Karpas-422 (cell line): ENCODE data around the gene THAP9. TPM values are rescaled to one million over a fixed set of nuclear protein-coding genes. Genes with fewer than 3 reads are reported as not detected.
"Not testable (repeated sequence)": the region's sequence is repeated elsewhere in the genome, so short reads cannot be mapped to it uniquely, and the experiment has no call there.

ENCODE experiments used
- DNase-seq: peaks from one replicate; pipeline ENCODE4 v3.0.0-alpha.2; 2015
- H2AFZ ChIP-seq: fragments of 200-600 bp; sonication (generic); 2 replicates; pipeline ENCODE4 v1.6.1; 2014; ENCODE audit warnings: antibody characterized with exemption, low read length, mixed read lengths
- H3K27ac ChIP-seq: fragments of 200-600 bp; sonication (generic); 2 replicates; pipeline ENCODE4 v1.5.1; 2014; ENCODE audit warnings: mild to moderate bottlenecking, low read length, moderate library complexity
- H3K27me3 ChIP-seq: fragments of 200-600 bp; sonication (generic); 2 replicates; pipeline ENCODE4 v1.6.1; 2014; ENCODE audit warnings: low read length, mixed read lengths
- H3K36me3 ChIP-seq: fragments of 200-600 bp; sonication (generic); 2 replicates; pipeline ENCODE4 v1.6.1; 2014; ENCODE audit warnings: low read length, mixed read lengths; ENCODE audit not compliant: insufficient read depth
- H3K4me1 ChIP-seq: fragments of 200-600 bp; sonication (generic); 2 replicates; pipeline ENCODE4 v1.6.1; 2014; ENCODE audit warnings: mild to moderate bottlenecking, low read length, mixed read lengths
- H3K4me2 ChIP-seq: fragments of 200-600 bp; sonication (generic); 2 replicates; pipeline ENCODE4 v1.6.1; 2014; ENCODE audit warnings: low read length, low read depth, mild to moderate bottlenecking; ENCODE audit not compliant: poor library complexity, severe bottlenecking
- H3K4me3 ChIP-seq: fragments of 200-600 bp; sonication (generic); 2 replicates; pipeline ENCODE4 v1.5.1; 2014; ENCODE audit warnings: mild to moderate bottlenecking, antibody characterized with exemption, low read length, mixed read lengths
- H3K79me2 ChIP-seq: fragments of 200-600 bp; sonication (generic); 2 replicates; pipeline ENCODE4 v1.6.1; 2014; ENCODE audit warnings: mild to moderate bottlenecking, low read length, mixed read lengths
- H3K9ac ChIP-seq: fragments of 200-600 bp; sonication (generic); 2 replicates; pipeline ENCODE4 v1.6.0; 2014; ENCODE audit warnings: low read length
- H3K9me2 ChIP-seq: fragments of 200-600 bp; sonication (generic), shearing (Covaris generic); replicated peaks from 2 replicates; pipeline ENCODE4 v1.6.0; 2014; ENCODE audit warnings: mild to moderate bottlenecking, low read length, moderate library complexity; ENCODE audit not compliant: insufficient read depth
- H3K9me3 ChIP-seq: fragments of 300-700, 200-600 bp; sonication (generic); 2 replicates; pipeline ENCODE4 v1.6.1; 2014; ENCODE audit warnings: low read length, mixed read lengths
- H4K20me1 ChIP-seq: fragments of 200-600 bp; sonication (generic); 2 replicates; pipeline ENCODE4 v1.6.1; 2014; ENCODE audit warnings: mild to moderate bottlenecking, antibody characterized with exemption, low read length, low read depth; ENCODE audit not compliant: insufficient read depth
- total RNA-seq: library from RNA; depleted of rRNA; stranded (reverse); fragments of >200 nt; shearing (Covaris generic); gene quantifications from 2 replicates; pipeline ENCODE4 v1.2.3, GENCODE V29; 2014; ENCODE audit warnings: low replicate concordance

The THAP9 gene
- total RNA-seq, 1 experiment from 2014 or later, result 8.2 TPM

DNA sequence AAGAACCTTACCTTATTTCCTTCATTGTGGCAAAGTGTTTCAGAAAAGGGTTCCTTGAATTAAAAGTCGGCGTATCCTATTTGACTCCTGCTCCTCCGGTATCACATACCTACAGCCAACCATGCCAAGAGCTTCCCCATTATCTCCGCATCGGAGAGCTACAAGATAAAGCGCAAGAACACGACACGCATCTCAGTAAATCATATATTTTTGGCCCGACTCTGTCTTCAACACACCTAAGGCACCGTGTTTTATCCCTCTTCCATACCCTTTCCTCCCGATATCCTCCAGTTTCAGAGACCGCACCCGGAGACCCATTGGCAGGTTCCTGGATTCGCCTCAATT lies 497 bp upstream of the THAP9 start:
- Histone ChIP-seq H3K27ac (peak overlapping the region; percentile 93), H2AFZ (no peak overlapping the region), H4K20me1 (peaks cover 13% of the 10 kb centered on the region; the same call in 1 of the 2 replicates), H3K27me3 (no peaks in the 10 kb centered on the region), H3K4me1 (peaks cover 49% of the 10 kb centered on the region), H3K79me2 (peaks cover 69% of the 10 kb centered on the region), H3K4me2 (peak overlapping the region; percentile 87), H3K4me3 (peak overlapping the region; percentile 97), H3K9me3 (no peaks in the 10 kb centered on the region), H3K9ac (peak overlapping the region; percentile 82), H3K36me3 (peaks cover 28% of the 10 kb centered on the region), H3K9me2 (no peaks in the 10 kb centered on the region)
- peak; percentile 72 for DNase-seq

DNA sequence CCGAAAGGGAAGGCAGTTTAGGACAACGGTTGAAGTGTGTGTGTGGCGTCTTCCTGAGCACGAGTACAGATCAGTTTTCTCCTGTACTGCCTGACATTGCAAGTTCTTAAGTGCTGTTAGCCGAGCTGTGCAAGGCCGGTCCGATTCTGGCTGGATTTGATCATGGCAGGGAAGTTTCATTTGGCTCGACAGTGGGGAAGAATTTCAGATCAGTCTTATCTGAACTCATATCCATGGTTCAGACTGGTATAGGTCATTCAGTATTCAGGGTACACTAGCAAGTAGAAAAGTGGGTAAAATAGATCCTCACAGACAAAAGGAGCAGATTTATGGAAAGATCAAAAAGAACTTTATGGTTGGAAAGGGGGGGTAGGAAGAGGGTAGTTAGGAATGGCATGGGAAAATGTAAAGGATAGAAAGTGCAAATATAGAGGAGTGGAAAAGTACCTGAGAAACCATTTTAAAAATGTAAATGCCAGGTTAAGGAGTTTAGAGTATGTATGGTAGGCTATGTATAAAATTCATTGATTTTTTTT lies 716 bp downstream of the THAP9 start:
- H3K4me3 ChIP-seq, result peak overlapping the region; percentile 97
- peak overlapping the region; percentile 72 for H3K4me2 ChIP-seq
- peaks cover 13% of the 10 kb centered on the region; the same call in 1 of the 2 replicates for H4K20me1 ChIP-seq
- H2AFZ ChIP-seq, result no peak overlapping the region
- H3K79me2 ChIP-seq, result peaks cover 62% of the 10 kb centered on the region
- peaks cover 54% of the 10 kb centered on the region for H3K4me1 ChIP-seq
- H3K9ac ChIP-seq, result peak overlapping the region; percentile 81
- H3K36me3 ChIP-seq, result peaks cover 27% of the 10 kb centered on the region
- no peaks in the 10 kb centered on the region for H3K27me3 ChIP-seq
- no peaks in the 10 kb centered on the region for H3K9me2 ChIP-seq
- DNase-seq, result no peak
- H3K27ac ChIP-seq, result peak overlapping the region; percentile 93
- H3K9me3 ChIP-seq, result no peaks in the 10 kb centered on the region

DNA sequence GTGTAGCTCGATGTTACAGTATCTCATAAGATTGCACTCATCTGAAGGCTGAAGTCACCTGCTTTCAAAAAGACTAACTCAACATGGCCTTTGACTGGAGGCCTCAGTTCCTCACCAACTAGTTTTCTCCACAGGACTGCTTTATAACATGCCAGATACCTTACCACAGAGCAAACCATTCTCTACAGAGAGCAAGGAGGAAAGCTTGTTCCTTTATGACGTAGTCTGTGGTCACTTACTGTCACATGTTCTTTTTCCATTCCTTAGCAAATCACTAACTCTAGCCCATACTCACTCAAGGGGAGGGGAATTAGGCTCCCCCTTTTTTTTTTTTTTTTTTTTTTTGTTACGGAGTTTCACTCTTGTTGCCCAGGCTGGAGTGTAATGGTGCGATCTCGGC lies 3.2 kb downstream of the THAP9 start:
- H3K27ac ChIP-seq, result no peak overlapping the region
- H3K4me2 ChIP-seq, result no peak overlapping the region
- no peak overlapping the region for H3K9ac ChIP-seq
- peaks cover 3% of the 10 kb centered on the region; the same call in 1 of the 2 replicates for H4K20me1 ChIP-seq
- peaks cover 5% of the 10 kb centered on the region for H3K36me3 ChIP-seq
- no peak overlapping the region for H3K4me3 ChIP-seq
- no peak for DNase-seq
- peaks cover 39% of the 10 kb centered on the region for H3K79me2 ChIP-seq
- H3K27me3 ChIP-seq, result no peaks in the 10 kb centered on the region
- peaks cover 34% of the 10 kb centered on the region for H3K4me1 ChIP-seq
- H3K9me2 ChIP-seq, result no peaks in the 10 kb centered on the region
- H2AFZ ChIP-seq, result no peak overlapping the region
- H3K9me3 ChIP-seq, result no peaks in the 10 kb centered on the region

GRCh38 chr4:82905205-82905604 lies 4.7 kb downstream of the THAP9 start:
- no peaks in the 10 kb centered on the region for H3K27me3 ChIP-seq
- no peaks in the 10 kb centered on the region for H3K36me3 ChIP-seq
- H3K4me1 ChIP-seq, result peaks cover 30% of the 10 kb centered on the region
- no peak overlapping the region for H2AFZ ChIP-seq
- H3K27ac ChIP-seq, result 0 out of 2 replicates have a peak overlapping the region, but pooled peaks have one; percentile 11
- no peak overlapping the region for H3K4me2 ChIP-seq
- no peaks in the 10 kb centered on the region for H3K9me3 ChIP-seq
- H3K79me2 ChIP-seq, result peaks cover 24% of the 10 kb centered on the region
- H3K9me2 ChIP-seq, result no peaks in the 10 kb centered on the region
- H3K4me3 ChIP-seq, result no peak overlapping the region
- no peaks in the 10 kb centered on the region for H4K20me1 ChIP-seq
- DNase-seq, result no peak
- no peak overlapping the region for H3K9ac ChIP-seq

DNA sequence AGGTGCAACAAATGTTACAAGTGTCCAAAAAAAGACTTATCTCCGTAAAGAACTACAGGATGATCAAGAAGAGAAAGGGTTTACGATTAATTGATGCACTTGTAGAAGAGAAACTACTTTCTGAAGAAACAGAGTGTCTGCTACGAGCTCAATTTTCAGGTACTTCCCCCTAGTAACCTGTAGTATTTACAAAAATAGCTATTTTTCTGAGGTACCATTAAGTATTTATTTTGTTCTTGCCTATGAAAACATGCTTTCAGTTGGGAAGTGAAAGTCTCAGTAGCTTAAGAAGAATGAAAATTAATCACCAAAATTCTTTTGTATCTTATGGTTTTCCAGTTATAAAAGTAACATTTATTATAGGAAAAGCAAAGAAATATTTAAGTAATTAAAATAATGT lies 5.9 kb downstream of the THAP9 start:
- H3K79me2 ChIP-seq, result peaks cover 19% of the 10 kb centered on the region
- no peaks in the 10 kb centered on the region for H3K36me3 ChIP-seq
- no peaks in the 10 kb centered on the region for H3K9me3 ChIP-seq
- H3K4me3 ChIP-seq, result no peak overlapping the region
- H4K20me1 ChIP-seq, result no peaks in the 10 kb centered on the region
- no peaks in the 10 kb centered on the region for H3K27me3 ChIP-seq
- peaks cover 30% of the 10 kb centered on the region for H3K4me1 ChIP-seq
- no peak overlapping the region for H3K9ac ChIP-seq
- 0 out of 2 replicates have a peak overlapping the region, but pooled peaks have one; percentile 15 for H3K27ac ChIP-seq
- no peak for DNase-seq
- H2AFZ ChIP-seq, result no peak overlapping the region
- H3K9me2 ChIP-seq, result no peaks in the 10 kb centered on the region
- peak overlapping the region; percentile 15 for H3K4me2 ChIP-seq

DNA sequence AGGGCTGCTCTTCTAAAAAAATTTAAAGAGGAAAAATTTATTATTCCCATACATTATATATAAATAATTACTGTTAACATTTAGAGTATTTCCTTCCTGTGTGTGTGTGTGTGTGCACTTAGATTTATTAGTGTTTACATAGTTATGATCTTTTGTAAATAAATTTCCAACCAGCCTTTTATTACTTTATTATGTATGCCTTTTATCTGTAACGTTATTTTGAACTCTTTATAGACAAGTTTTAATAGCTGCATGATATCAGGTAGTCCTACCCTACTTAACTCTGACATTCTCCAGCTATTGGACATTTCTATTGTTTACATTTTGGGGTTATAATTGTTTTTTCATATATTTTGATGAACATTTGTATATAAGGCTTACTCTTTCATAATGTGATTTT lies 8.8 kb downstream of the THAP9 start:
- Histone ChIP-seq H3K9me2 (no peaks in the 10 kb centered on the region), H3K27ac (no peak overlapping the region), H3K9me3 (no peaks in the 10 kb centered on the region), H4K20me1 (no peaks in the 10 kb centered on the region), H3K27me3 (no peaks in the 10 kb centered on the region), H3K9ac (no peak overlapping the region), H2AFZ (no peak overlapping the region), H3K36me3 (no peaks in the 10 kb centered on the region), H3K4me1 (peaks cover 20% of the 10 kb centered on the region), H3K79me2 (no peaks in the 10 kb centered on the region), H3K4me3 (no peak overlapping the region), H3K4me2 (no peak overlapping the region)
- DNase-seq, result no peak

DNA sequence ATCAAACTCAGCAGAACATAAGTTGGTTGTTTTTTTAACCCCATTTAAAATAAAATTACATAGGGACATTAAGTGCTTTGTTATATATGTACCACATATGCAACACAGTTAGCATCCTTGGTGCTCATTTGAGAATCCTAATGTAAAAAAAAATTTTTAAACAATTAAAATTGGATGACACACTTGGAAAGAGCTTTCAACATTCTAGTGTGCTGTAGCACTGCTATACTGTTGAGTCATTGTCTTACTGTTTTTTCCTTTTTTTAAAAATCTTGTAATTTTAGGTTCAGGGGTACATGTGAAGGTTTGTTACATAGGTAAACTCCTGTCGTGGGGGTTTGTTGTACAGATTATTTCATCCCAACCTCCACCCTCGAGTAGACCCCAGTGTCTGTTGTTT lies 12.8 kb downstream of the THAP9 start:
- no peak overlapping the region for H3K9ac ChIP-seq
- H3K9me3 ChIP-seq, result no peaks in the 10 kb centered on the region
- H3K4me2 ChIP-seq, result no peak overlapping the region
- DNase-seq, result no peak
- H3K9me2 ChIP-seq, result no peaks in the 10 kb centered on the region
- H3K4me3 ChIP-seq, result no peak overlapping the region
- no peak overlapping the region for H3K27ac ChIP-seq
- H3K79me2 ChIP-seq, result no peaks in the 10 kb centered on the region; the same call in 1 of the 2 replicates
- H4K20me1 ChIP-seq, result no peaks in the 10 kb centered on the region
- no peak overlapping the region for H2AFZ ChIP-seq
- H3K27me3 ChIP-seq, result no peaks in the 10 kb centered on the region
- no peaks in the 10 kb centered on the region for H3K4me1 ChIP-seq
- H3K36me3 ChIP-seq, result no peaks in the 10 kb centered on the region; the same call in 1 of the 2 replicates

DNA sequence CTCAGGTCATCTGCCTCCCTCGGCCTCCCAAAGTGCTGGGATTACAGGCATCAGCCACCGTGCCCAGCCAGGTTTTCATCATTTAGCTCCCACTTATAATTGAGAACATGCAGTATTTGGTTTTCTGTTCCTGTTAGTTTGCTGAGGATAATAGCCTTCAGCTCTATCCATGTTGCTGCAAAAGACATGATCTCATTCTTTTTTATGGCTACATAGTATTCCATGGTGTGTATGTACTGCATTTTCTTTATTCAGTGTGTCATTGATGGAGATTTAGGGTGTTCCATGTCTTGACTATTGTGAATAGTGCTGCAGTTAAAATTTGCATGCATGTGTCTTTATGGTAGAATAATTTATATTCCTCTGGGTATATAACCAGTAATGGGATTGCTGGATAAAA lies 13.4 kb downstream of the THAP9 start:
- not testable (repeated sequence) for H3K9me2 ChIP-seq, H3K36me3 ChIP-seq, H3K27me3 ChIP-seq, H3K79me2 ChIP-seq, H3K27ac ChIP-seq, H3K4me1 ChIP-seq, DNase-seq, H4K20me1 ChIP-seq, H3K9ac ChIP-seq, H3K4me3 ChIP-seq, H3K4me2 ChIP-seq, H2AFZ ChIP-seq, H3K9me3 ChIP-seq
